GM21360 (cell line): Measurements from ENCODE around the gene PHOSPHO1.
"Not testable (repeated sequence)": the region's sequence is repeated elsewhere in the genome, so short reads cannot be mapped to it uniquely, and the experiment has no call there.

Experiments used
- ATAC-seq: cut with Tn5 transposase; IDR thresholded peaks from one replicate; pipeline ENCODE4 v1.9.1; 2021; ENCODE audit warnings: mild to moderate bottlenecking, moderate library complexity; ENCODE audit not compliant: unreplicated experiment

The PHOSPHO1 gene

GRCh38 chr17:49194297-49194607, 36.3 kb downstream of the PHOSPHO1 start:
- ATAC-seq: no peak

DNA sequence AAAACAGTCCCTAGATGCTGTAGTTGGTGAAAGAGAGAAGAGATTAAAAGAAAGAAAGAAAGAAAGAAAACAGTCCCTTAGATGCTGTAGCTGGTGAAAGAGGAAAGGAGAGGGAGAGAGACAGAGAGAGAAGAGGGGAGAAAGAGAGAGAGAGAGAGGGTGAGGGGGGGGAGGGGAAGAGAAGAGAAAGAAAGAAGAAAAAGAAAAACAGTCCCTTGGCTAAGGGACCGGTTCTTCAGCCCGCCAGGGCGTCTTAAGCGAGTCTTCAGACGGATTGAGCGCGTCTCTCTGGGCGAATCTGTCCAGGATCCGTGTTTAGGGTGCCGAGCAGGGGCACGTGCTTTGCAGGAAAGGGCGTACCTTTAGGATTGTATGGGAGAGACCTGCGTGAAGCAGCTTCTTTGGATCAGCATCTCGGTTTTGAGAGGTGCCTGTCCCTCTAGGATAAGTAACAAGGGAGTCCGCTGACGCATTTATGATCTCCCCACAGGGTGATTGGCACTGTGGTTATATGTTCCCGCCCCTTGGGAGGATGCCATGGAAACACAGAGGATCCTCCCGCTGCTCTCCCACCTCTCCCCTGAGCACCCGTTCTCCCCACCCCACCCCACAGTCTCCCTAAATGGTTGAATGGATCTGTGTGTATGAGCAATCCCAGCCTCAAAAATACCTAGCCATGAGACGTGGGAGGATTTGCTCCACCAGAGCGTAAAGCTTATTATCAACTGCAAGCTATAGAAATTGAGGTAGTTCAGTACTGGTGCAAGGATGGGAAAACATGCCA, 36.9 kb downstream of the PHOSPHO1 start:
- no peak for ATAC-seq

- peak; percentile 43 for ATAC-seq
Observed at GRCh38 chr17:49191917-49192741, 38.5 kb downstream of the PHOSPHO1 start.

DNA sequence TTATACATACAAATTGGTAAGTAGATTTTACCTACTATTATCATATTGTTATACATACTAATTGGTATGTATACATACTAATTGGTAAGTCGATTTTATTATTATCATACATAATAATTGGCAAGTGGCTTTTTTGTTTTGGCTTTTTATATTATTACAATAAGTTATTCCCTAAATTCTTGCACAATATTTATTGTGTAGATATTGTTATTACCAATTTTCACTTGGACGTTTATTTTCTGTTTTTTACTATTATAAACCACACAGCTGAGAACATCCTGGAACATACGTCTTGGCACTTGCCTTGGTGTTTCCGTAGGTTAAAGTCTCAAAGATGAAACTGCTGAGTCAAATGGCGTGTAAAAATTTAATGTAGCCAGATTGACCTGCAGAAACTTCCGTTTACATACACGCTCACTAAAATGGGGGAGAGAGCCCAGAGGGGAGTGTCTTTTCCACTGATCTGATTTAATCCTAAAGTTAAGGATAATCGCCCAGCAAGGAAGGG, 39.1 kb downstream of the PHOSPHO1 start:
- no peak for ATAC-seq

DNA sequence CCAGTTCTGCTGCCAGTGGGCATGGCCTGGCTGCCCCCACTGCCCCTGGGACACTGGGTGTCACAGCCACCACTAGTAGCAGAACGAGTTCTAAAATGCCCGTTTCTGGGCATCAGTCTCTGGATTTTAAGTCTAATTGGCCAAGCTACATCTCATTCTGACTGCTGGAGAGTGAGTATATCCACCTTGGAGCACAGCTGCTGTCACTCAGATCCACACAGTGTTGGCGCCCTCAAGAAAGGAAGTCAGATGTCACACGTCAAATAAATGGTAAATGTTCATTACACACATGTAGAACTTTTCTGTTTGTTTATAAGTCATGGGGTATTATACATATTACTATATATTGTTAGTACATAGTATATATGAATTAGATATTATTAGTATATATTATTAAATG, 39.7 kb downstream of the PHOSPHO1 start:
- ATAC-seq: no peak

DNA sequence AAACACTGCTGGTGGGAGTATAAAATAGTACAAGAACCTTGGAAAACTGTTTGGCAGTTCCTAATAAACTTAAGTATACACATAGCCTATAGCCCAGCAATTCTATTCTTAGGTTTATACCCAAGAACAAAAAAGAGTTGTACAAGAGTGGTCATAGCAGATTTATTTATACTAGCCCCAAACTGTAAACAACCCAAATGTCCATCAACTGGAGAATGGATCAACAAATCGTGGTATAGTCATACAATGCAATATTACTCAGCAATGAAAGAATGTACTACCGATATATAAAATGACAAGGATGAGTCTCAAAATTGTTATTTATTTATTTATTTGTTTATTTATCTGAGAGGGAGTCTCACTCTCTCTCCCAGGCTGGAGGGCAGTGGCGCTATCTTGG, 43.3 kb downstream of the PHOSPHO1 start:
- ATAC-seq: no peak

DNA sequence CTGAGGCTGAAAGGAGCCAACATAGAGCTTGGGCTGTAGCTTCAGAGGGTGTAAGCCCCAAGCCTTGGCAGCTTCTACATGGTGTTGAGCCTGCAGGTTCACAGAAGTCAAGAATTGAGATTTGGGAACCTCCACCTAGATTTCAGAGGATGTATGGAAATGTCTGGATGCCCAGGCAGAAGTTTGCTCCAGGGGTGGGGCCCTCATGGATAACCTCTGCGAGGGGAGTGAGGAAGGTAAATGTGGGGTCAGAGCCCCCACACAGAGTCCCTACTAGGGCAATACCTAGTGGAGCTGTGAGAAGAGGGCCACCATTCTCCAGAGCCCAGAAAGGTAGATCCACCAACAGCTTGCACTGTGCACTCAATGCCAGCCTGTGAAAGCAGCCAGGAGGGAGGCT, 45.2 kb downstream of the PHOSPHO1 start:
- not testable (repeated sequence) for ATAC-seq

GRCh38 chr17:49184522-49184921, 46.1 kb downstream of the PHOSPHO1 start:
- not testable (repeated sequence) for ATAC-seq

- ATAC-seq: no peak
Observed at GRCh38 chr17:49183801-49184200, 46.8 kb downstream of the PHOSPHO1 start.

DNA sequence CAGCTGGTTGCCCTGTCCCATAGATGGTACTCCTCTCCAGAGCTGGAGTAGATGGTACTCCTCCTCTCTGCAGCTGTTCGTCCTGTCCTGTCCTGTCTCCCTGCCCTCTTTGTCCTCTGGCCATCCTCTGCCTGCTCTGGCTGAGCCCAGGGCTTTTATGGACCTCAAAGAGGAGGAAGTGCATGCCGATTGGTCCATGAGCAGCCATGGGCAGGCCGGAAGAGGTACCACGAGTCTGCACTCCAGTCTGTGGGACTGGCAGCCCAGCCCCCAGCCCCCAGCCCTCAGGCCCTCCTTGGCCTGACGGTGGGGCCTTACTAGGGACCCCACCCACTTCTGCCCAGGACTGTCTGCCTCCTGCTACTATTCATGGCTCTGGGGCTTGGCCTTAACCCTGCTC, 47.2 kb downstream of the PHOSPHO1 start:
- no peak for ATAC-seq

GRCh38 chr17:49180998-49181635, 49.5 kb downstream of the PHOSPHO1 start:
- no peak for ATAC-seq

GRCh38 chr17:49180303-49180702, 50.3 kb downstream of the PHOSPHO1 start:
- ATAC-seq: no peak

DNA sequence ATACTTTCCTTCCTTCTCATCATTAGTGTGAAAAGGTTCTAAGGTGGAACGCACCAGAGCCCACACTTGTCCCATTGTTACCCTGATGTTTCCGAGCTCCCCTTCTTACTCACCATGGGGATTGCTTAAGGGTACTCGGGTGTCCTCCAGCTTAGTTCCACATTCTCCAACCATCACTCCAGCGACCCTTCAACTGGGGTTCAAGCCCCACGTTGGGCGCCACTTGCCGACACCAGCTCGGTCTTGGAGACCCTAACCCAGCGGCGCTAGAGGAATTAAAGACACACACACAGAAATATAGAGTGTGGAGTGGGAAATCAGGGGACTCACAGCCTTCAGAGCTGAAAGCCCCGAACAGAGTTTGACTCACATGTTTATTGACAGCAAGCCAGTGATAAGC, 54.6 kb downstream of the PHOSPHO1 start:
- ATAC-seq: not testable (repeated sequence)
